K562 (cell line): ENCODE results near the gene UBA1. TPM values are rescaled to one million over a fixed set of nuclear protein-coding genes. Genes with fewer than 3 reads are reported as not detected.

ENCODE experiments used
- ATAC-seq: fragments of 200-7000 bp; cut with Tn5 transposase; 3 replicates; pipeline ENCODE4 v1.9.1; 2020; ENCODE audit warnings: moderate library complexity
- BruUV-seq: library from RNA; stranded (reverse); fragments of 400-500 nt; replicated peaks from 2 replicates; lab custom pipeline; 2021; lab: Mats Ljungman, UMichigan
- CTCF ChIA-PET: fragments of 300-600 bp; formaldehyde crosslinking; extraction: SDS; loops from one replicate; lab custom pipeline; 2021; ENCODE audit warnings: low intra/inter-chr PET ratio; lab: Yijun Ruan, JAX
- POLR2A ChIA-PET: fragments of 300-600, 350-650 bp; sonication (Branson Sonifier 250); formaldehyde crosslinking; extraction: SDS; loops from one replicate; lab custom pipeline; 2021; ENCODE audit warnings: antibody characterized with exemption, inconsistent platforms; lab: Yijun Ruan, JAX
- DNase-seq, 4 experiments: peaks; one replicate each; pipeline versions ENCODE4 v3.0.0 to v3.0.0-alpha.2; 2011 to 2018; ENCODE audit warnings: low spot score in 3 of 4, mixed read lengths in 3 of 4; ENCODE audit errors: extremely low read depth in 1 of 4
- FAIRE-seq: peaks from 2 replicates; lab custom pipeline; 2011; peaks lifted over from hg19 to GRCh38; lab: Jason Lieb, UNC
- H2AFZ ChIP-seq: 2 replicates; pipeline ENCODE4 v1.6.0; 2011; ENCODE audit warnings: low read depth, low read length, control low read depth, inconsistent platforms
- H3K27ac ChIP-seq: fragments of 200-600 bp; 3 replicates; pipeline ENCODE4 v1.8.0; 2011; ENCODE audit warnings: low read depth, mild to moderate bottlenecking, control low read depth, inconsistent platforms, low read length, moderate library complexity, mixed read lengths; ENCODE audit errors: extremely low read depth
- H3K27me3 ChIP-seq, 2 experiments: fragments of 300-600 bp in 1 of 2; 2 replicates in 1 of 2; 3 replicates in 1 of 2; pipeline versions ENCODE4 v1.6.0 to v1.8.0; 2011; ENCODE audit warnings: inconsistent platforms in 2 of 2, low read length in 2 of 2, mild to moderate bottlenecking in 1 of 2, mixed read lengths in 1 of 2, moderate library complexity in 1 of 2; ENCODE audit not compliant: control insufficient read depth in 2 of 2, insufficient read depth in 2 of 2
- H3K36me3 ChIP-seq: fragments of 300-600 bp; 3 replicates; pipeline ENCODE4 v1.8.0; 2011; ENCODE audit warnings: mild to moderate bottlenecking, low read length, inconsistent platforms; ENCODE audit not compliant: control insufficient read depth, insufficient read depth
- H3K4me1 ChIP-seq, 2 experiments: fragments of 200-600 bp in 1 of 2; replicated peaks in 1 of 2; 2 replicates in 1 of 2; 3 replicates in 1 of 2; pipeline versions ENCODE4 v1.5.1 to v1.8.0; 2011; ENCODE audit warnings: inconsistent platforms in 2 of 2, low read length in 2 of 2, mild to moderate bottlenecking in 1 of 2, mixed read lengths in 1 of 2, moderate library complexity in 1 of 2; ENCODE audit not compliant: control insufficient read depth in 2 of 2, insufficient read depth in 2 of 2
- H3K4me2 ChIP-seq: 2 replicates; pipeline ENCODE4 v1.6.1; 2011; ENCODE audit warnings: low read length, control low read depth, inconsistent platforms, mixed read lengths; ENCODE audit not compliant: insufficient read depth
- H3K4me3 ChIP-seq: fragments of 200-600 bp; sonication (generic), shearing (Covaris generic); 2 replicates; pipeline ENCODE4 v1.5.1; 2016; ENCODE audit warnings: control low read depth, inconsistent platforms
- H3K79me2 ChIP-seq: fragments of 200-600 bp; 3 replicates; pipeline ENCODE4 v1.8.0; 2011; ENCODE audit warnings: low read length, inconsistent platforms; ENCODE audit not compliant: control insufficient read depth, insufficient read depth
- H3K9ac ChIP-seq, 2 experiments: 2 replicates each; pipeline versions ENCODE4 v1.6.0 to v1.6.1; 2011; ENCODE audit warnings: low read depth in 2 of 2, low read length in 2 of 2, control low read depth in 1 of 2, inconsistent platforms in 1 of 2, mild to moderate bottlenecking in 1 of 2, mixed read lengths in 1 of 2; ENCODE audit not compliant: insufficient read depth in 1 of 2
- H3K9me1 ChIP-seq: one replicate; pipeline ENCODE4 v1.6.0; 2011; ENCODE audit warnings: inconsistent platforms, mild to moderate bottlenecking, low read length, moderate library complexity; ENCODE audit not compliant: control insufficient read depth, insufficient read depth
- H3K9me3 ChIP-seq: replicated peaks from 2 replicates; pipeline ENCODE4 v1.5.1; 2011; ENCODE audit warnings: low read depth, low read length, inconsistent platforms; ENCODE audit not compliant: control insufficient read depth, insufficient read depth
- H4K20me1 ChIP-seq: replicated peaks from 2 replicates; pipeline ENCODE4 v1.6.1; 2011; ENCODE audit warnings: low read length, inconsistent platforms, mixed read lengths; ENCODE audit not compliant: control insufficient read depth, insufficient read depth
- CTCF ChIP-seq, 3 experiments: IDR thresholded peaks in 2 of 3; conservative IDR thresholded peaks in 1 of 3; 2 replicates each; pipeline ENCODE4 v1.5.1; 2011 to 2012; ENCODE audit warnings: low read length in 3 of 3, mild to moderate bottlenecking in 3 of 3, control low read depth in 2 of 3, improper control_type of control experiment in 1 of 3, inconsistent platforms in 1 of 3, low read depth in 1 of 3, mixed read lengths in 1 of 3, moderate library complexity in 1 of 3; ENCODE audit not compliant: insufficient read depth in 2 of 3
- MBD2 ChIP-seq: sonication (generic); IDR thresholded peaks from 2 replicates; pipeline ENCODE4 v1.6.1; 2016; ENCODE audit warnings: low read depth, borderline replicate concordance
- NR2F6 ChIP-seq: fragments of 450-650 bp; formaldehyde crosslinking; IDR thresholded peaks from 2 replicates; pipeline ENCODE4 v1.4.0; 2020; ENCODE audit warnings: mild to moderate bottlenecking
- RUNX1 ChIP-seq: sonication (generic); IDR thresholded peaks from 2 replicates; pipeline ENCODE4 v1.6.1; 2016; ENCODE audit warnings: antibody characterized with exemption, low read depth
- SAFB ChIP-seq: fragments of 200-400 bp; formaldehyde crosslinking; IDR thresholded peaks from 2 replicates; pipeline ENCODE4 v1.6.1; 2017; ENCODE audit warnings: low read depth, low read length, borderline replicate concordance
- SIRT6 ChIP-seq: IDR thresholded peaks from one replicate; pipeline ENCODE4 v1.6.1; 2012; ENCODE audit warnings: low read depth, mild to moderate bottlenecking, control low read depth, inconsistent platforms, low read length, moderate library complexity
- SNRNP70 ChIP-seq: fragments of 200-400 bp; formaldehyde crosslinking; optimal IDR thresholded peaks from 2 replicates; pipeline ENCODE3; 2017; ENCODE audit warnings: low read depth, low read length
- ZBTB26 ChIP-seq: fragments of 450-650 bp; formaldehyde crosslinking; IDR thresholded peaks from 2 replicates; pipeline ENCODE4 v1.4.0; 2022; ENCODE audit warnings: missing genetic modification characterization
- ZNF165 ChIP-seq: fragments of 250-450 bp; sonication (Bioruptor Pico); IDR thresholded peaks from 2 replicates; pipeline ENCODE4 v1.4.0; 2020; ENCODE audit warnings: borderline replicate concordance
- WGBS: fragments of 100-300 bp; shearing (Covaris generic); methylation state at CpG from one replicate; pipeline ENCODE4 v1.1.6; 2016; ENCODE audit warnings: low coverage, mixed read lengths; ENCODE audit not compliant: insufficient coverage; ENCODE audit errors: missing lambda C conversion rate; 5-methylcytosine and 5-hydroxymethylcytosine counted together
- in situ Hi-C: fragments of 300-500 bp; cut with MboI; formaldehyde crosslinking; loops from 4 replicates; pipeline ENCODE4 v1.15.0; 2018; ENCODE audit warnings: inconsistent platforms, mixed read lengths
- intact Hi-C: fragments of 100-400 bp; cut with micrococcal nuclease; formaldehyde crosslinking; loops from 2 replicates; pipeline ENCODE4 v1.14.2; 2022
- polyA plus RNA-seq, 8 experiments: library from polyadenylated mRNA; depleted of rRNA in 4 of 8; stranded (reverse) in 5 of 8; unstranded in 3 of 8; fragments of >200 nt; fragmentation: Nextera tagmentation in 2 of 8; fragmentation: Illumina TruSeq in 1 of 8; extraction: Ambion mirVana in 2 of 8; extraction: Trizol in 1 of 8; gene quantifications; 2 replicates each; pipeline versions ENCODE4 v1.2.1 to v1.2.3, GENCODE V29; 2011 to 2014; ENCODE audit warnings: inconsistent platforms in 1 of 8, missing spikeins in 1 of 8
- total RNA-seq, 7 experiments: library from RNA; depleted of rRNA in 6 of 7; stranded (reverse); fragments of >200 nt in 6 of 7; fragmentation: Illumina TruSeq in 2 of 7; extraction: Trizol in 2 of 7; gene quantifications; 2 replicates each; pipeline versions ENCODE4 v1.2.1 to v1.2.3, GENCODE V29; 2011 to 2021; ENCODE audit warnings: low replicate concordance in 1 of 7

UBA1 gene
- total and polyA plus RNA-seq, 9 of the 15 experiments (the other 6 are each of a cell fraction or from before 2014, with no cell fraction given): 32.0 to 174 (median 93.6) TPM

- 84% methylated on average over 4 of the region's 5 CpGs for WGBS
- H3K4me3 ChIP-seq: no peak overlapping the region
- H3K36me3 ChIP-seq: peaks cover 92% of the 10 kb centered on the region
- no peak overlapping the region for H3K27ac ChIP-seq
- H3K79me2 ChIP-seq: no peaks in the 10 kb centered on the region
- POLR2A ChIA-PET: interaction anchor here (1.0 kb wide), 1 partner anchor 8 kb away, joined by 6 read pairs; no protein-coding TSS in a partner anchor
- no peak overlapping the region for H3K9ac ChIP-seq
- TF ChIP-seq CTCF (IDR thresholded peaks at IDR 0.05 in 2 of 3, conservative IDR thresholded peaks at IDR 0.05 in 1 of 3; ENCODE audit: insufficient read depth in 2 of 3, low read depth in 1 of 3, low read length in 3 of 3) (peak in 2 of 3 experiments; percentile 21 to 26; a peak in 1 of 6 replicates), ZNF165 (CRISPR knock-in tag) (no peak)
- TF ChIP-seq, all 486 proteins: peak for 1
- Histone ChIP-seq H3K4me2 (no peak overlapping the region), H2AFZ (no peak overlapping the region), H3K9me3 (no peaks in the 10 kb centered on the region), H3K27me3 (no peaks in the 10 kb centered on the region), H3K9me1 (no peaks in the 10 kb centered on the region), H4K20me1 (no peaks in the 10 kb centered on the region), H3K4me1 (no peaks in the 10 kb centered on the region)
- in situ Hi-C loops: no loop called here
- DNase-seq (peak in 1 of 4 experiments; percentile 24), FAIRE-seq (no peak), ATAC-seq (peak; percentile 78)
- CTCF ChIA-PET: no interaction called here
- intact Hi-C loops: no loop called here
- no TSS peak for BruUV-seq
Measured at GRCh38 chrX:47204970-47205369, 11.3 kb downstream of the UBA1 start.

GRCh38 chrX:47206316-47206715 is 12.7 kb downstream of the UBA1 start:
- H3K9ac ChIP-seq: no peak overlapping the region
- no peak overlapping the region for H2AFZ ChIP-seq
- H3K9me3 ChIP-seq: no peaks in the 10 kb centered on the region
- 100% methylated on average over 2 of the region's 3 CpGs for WGBS
- H3K9me1 ChIP-seq: no peaks in the 10 kb centered on the region
- no peak overlapping the region for H3K27ac ChIP-seq
- intact Hi-C loops (no loop called here), in situ Hi-C loops (no loop called here)
- DNase-seq (no peak), ATAC-seq (no peak), FAIRE-seq (no peak)
- no TSS peak for BruUV-seq
- no peaks in the 10 kb centered on the region for H3K27me3 ChIP-seq
- no peaks in the 10 kb centered on the region for H4K20me1 ChIP-seq
- H3K79me2 ChIP-seq: no peaks in the 10 kb centered on the region
- peaks cover 92% of the 10 kb centered on the region for H3K36me3 ChIP-seq
- H3K4me3 ChIP-seq: no peak overlapping the region
- H3K4me1 ChIP-seq: no peaks in the 10 kb centered on the region
- ChIA-PET POLR2A (no interaction called here), CTCF (no interaction called here)
- no peak overlapping the region for H3K4me2 ChIP-seq
- TF ChIP-seq MBD2 (no peak), CTCF (IDR thresholded peaks at IDR 0.05 in 2 of 3, conservative IDR thresholded peaks at IDR 0.05 in 1 of 3; ENCODE audit: insufficient read depth in 2 of 3, low read depth in 1 of 3, low read length in 3 of 3) (no peak), SAFB (no peak), ZBTB26 (no peak), SIRT6 (no peak), RUNX1 (no peak), SNRNP70 (no peak), NR2F6 (CRISPR knock-in tag) (no peak)
